GM12892 (cell line): ENCODE results near the gene MIOS.

Experiments used
- POLR2AphosphoS5 ChIP-seq: IDR thresholded peaks from 2 replicates; pipeline ENCODE4 v1.6.1; 2011; ENCODE audit warnings: low read depth, low read length, control low read depth
- TAF1 ChIP-seq: IDR thresholded peaks from 2 replicates; pipeline ENCODE4 v1.6.1; 2011; ENCODE audit warnings: low read depth, mild to moderate bottlenecking, control low read depth, low read length, borderline replicate concordance

DNA sequence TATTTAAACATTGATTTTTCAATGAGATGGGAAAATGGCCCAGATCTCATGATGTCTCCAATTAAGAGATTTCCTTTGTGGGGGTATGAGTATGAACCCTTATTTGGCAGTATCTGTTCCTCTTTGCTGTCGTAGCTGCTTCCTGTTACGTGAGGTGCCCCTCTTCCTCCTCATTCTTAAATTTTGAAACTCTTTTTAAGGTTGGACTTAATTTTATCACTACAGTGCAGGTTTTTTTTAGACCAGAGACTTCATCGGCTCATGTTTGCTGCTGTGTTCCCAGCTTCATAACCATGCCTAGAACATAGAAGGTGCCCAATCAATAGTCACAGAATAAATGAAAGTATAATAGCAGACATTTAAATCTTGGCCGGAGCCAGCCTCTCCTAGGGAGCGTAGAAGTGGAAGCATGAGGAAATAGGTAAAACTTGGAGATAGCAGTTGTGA lies 2.4 kb downstream of the MIOS start:
- TF ChIP-seq POLR2AphosphoS5 (0 out of 2 replicates have a peak, but pooled peaks have one; percentile 12), TAF1 (no peak)
